ENCODE results near the gene RAB8B. TPM values are rescaled to one million over a fixed set of nuclear protein-coding genes. Genes with fewer than 3 reads are reported as not detected.

RAB8B gene
- total RNA-seq, 4 donors from 2014 or later, result 18.7 to 41.0 (median 35.5) TPM

GRCh38 chr15:63288778-63289378 lies 99.5 kb downstream of the RAB8B start:
- H3K27ac ChIP-seq (replicated peaks in 1 of 4), result no peak overlapping the region
- peaks cover 9 to 13% (median 10%) of the 10 kb centered on the region in 4 donors for H3K4me1 ChIP-seq
- intact Hi-C loops (cut with DNase I), result loop anchor here (10.0 kb wide), 1 partner anchor 316 kb away; no protein-coding TSS in a partner anchor
- WGBS, result 3% methylated on average over 4 of the region's 4 CpGs
- H3K4me3 ChIP-seq, result no peak overlapping the region
- no peak for TF ChIP-seq POLR2AphosphoS5 (IDR thresholded peaks at IDR 0.05)
- TF ChIP-seq EP300 (IDR thresholded peaks at IDR 0.05), result no peak
- TF ChIP-seq CTCF (IDR thresholded peaks at IDR 0.05), result peak; percentile 62 to 79 (median 73)
- no peak for TF ChIP-seq POLR2A (IDR thresholded peaks at IDR 0.05; ENCODE audit: low read depth)
- H3K36me3 ChIP-seq, result peaks cover 9 to 64% (median 26%) of the 10 kb centered on the region in 4 donors
- no peaks in the 10 kb centered on the region for H3K9me3 ChIP-seq
- H3K27me3 ChIP-seq, result no peaks in the 10 kb centered on the region
- DNase-seq (ENCODE audit: extremely low spot score), result no peak

GRCh38 chr15:63291507-63291906 lies 102.1 kb downstream of the RAB8B start:
- peaks cover 5 to 53% (median 17%) of the 10 kb centered on the region in 4 donors for H3K36me3 ChIP-seq
- peaks cover 9 to 13% (median 10%) of the 10 kb centered on the region in 4 donors for H3K4me1 ChIP-seq
- no peak for DNase-seq (ENCODE audit: extremely low spot score)
- intact Hi-C loops (cut with DNase I), result no loop called here
- no peaks in the 10 kb centered on the region for H3K27me3 ChIP-seq
- H3K4me3 ChIP-seq, result no peak overlapping the region
- no peaks in the 10 kb centered on the region for H3K9me3 ChIP-seq
- peak overlapping the region in 1 of 4 donors; percentile 7 for H3K27ac ChIP-seq (replicated peaks in 1 of 4)
- TF ChIP-seq POLR2A (IDR thresholded peaks at IDR 0.05; ENCODE audit: low read depth), result no peak
- TF ChIP-seq POLR2AphosphoS5 (IDR thresholded peaks at IDR 0.05), result no peak
- TF ChIP-seq CTCF (IDR thresholded peaks at IDR 0.05), result no peak
- TF ChIP-seq EP300 (IDR thresholded peaks at IDR 0.05), result no peak

GRCh38 chr15:63292241-63292640 lies 102.8 kb downstream of the RAB8B start:
- no peaks in the 10 kb centered on the region for H3K27me3 ChIP-seq
- TF ChIP-seq EP300 (IDR thresholded peaks at IDR 0.05) (no peak), POLR2A (IDR thresholded peaks at IDR 0.05; ENCODE audit: low read depth) (no peak), CTCF (IDR thresholded peaks at IDR 0.05) (no peak), POLR2AphosphoS5 (IDR thresholded peaks at IDR 0.05) (no peak)
- peaks cover 1 to 46% (median 13%) of the 10 kb centered on the region in 4 donors for H3K36me3 ChIP-seq
- no peaks in the 10 kb centered on the region for H3K9me3 ChIP-seq
- H3K4me1 ChIP-seq, result peaks cover 9 to 13% (median 10%) of the 10 kb centered on the region in 4 donors
- DNase-seq (ENCODE audit: extremely low spot score), result no peak
- 95% methylated on average over 3 of the region's 3 CpGs for WGBS
- no peak overlapping the region for H3K27ac ChIP-seq (replicated peaks in 1 of 4)
- intact Hi-C loops (cut with DNase I), result no loop called here
- H3K4me3 ChIP-seq, result no peak overlapping the region

- Histone ChIP-seq H3K36me3 (peaks cover 0 to 45% (median 11%) of the 10 kb centered on the region in 4 donors), H3K9me3 (no peaks in the 10 kb centered on the region), H3K27ac (replicated peaks in 1 of 4) (no peak overlapping the region), H3K4me1 (peaks cover 9 to 13% (median 10%) of the 10 kb centered on the region in 4 donors), H3K27me3 (no peaks in the 10 kb centered on the region), H3K4me3 (no peak overlapping the region)
- DNase-seq (ENCODE audit: extremely low spot score), result no peak
- intact Hi-C loops (cut with DNase I), result no loop called here
- WGBS, result 95% methylated on average over 5 of the region's 5 CpGs
- TF ChIP-seq EP300 (IDR thresholded peaks at IDR 0.05), result no peak
- TF ChIP-seq POLR2A (IDR thresholded peaks at IDR 0.05; ENCODE audit: low read depth), result no peak
- no peak for TF ChIP-seq CTCF (IDR thresholded peaks at IDR 0.05)
- no peak for TF ChIP-seq POLR2AphosphoS5 (IDR thresholded peaks at IDR 0.05)
Observed at GRCh38 chr15:63292771-63293170, 103.4 kb downstream of the RAB8B start.
